IMR-90 (cell line): ENCODE data around the gene UBE2C.

Experiments
- CEBPB ChIP-seq: IDR thresholded peaks from 2 replicates; pipeline ENCODE4 v1.6.1; 2012; ENCODE audit warnings: low read depth, low read length, improper control_type of control experiment
- CHD1 ChIP-seq: IDR thresholded peaks from 2 replicates; pipeline ENCODE4 v1.6.1; 2012; ENCODE audit warnings: low read depth, low read length, improper control_type of control experiment
- FOS ChIP-seq: fragments of 150-350 bp; IDR thresholded peaks from 2 replicates; pipeline ENCODE4 v1.6.1; 2016; ENCODE audit warnings: low read depth, low read length
- MAFK ChIP-seq: IDR thresholded peaks from 2 replicates; pipeline ENCODE4 v1.6.1; 2012; ENCODE audit warnings: low read depth, low read length, improper control_type of control experiment
- MAZ ChIP-seq: IDR thresholded peaks from 2 replicates; pipeline ENCODE4 v1.6.1; 2012; ENCODE audit warnings: low read depth, mild to moderate bottlenecking, low read length, improper control_type of control experiment, moderate library complexity, borderline replicate concordance
- MXI1 ChIP-seq: IDR thresholded peaks from 2 replicates; pipeline ENCODE4 v1.6.1; 2012; ENCODE audit warnings: low read depth, mild to moderate bottlenecking, low read length, moderate library complexity, borderline replicate concordance
- POLR2A ChIP-seq: IDR thresholded peaks from 2 replicates; pipeline ENCODE4 v1.6.1; 2012; ENCODE audit warnings: mild to moderate bottlenecking, low read depth, low read length
- RAD21 ChIP-seq: IDR thresholded peaks from 2 replicates; pipeline ENCODE4 v1.6.1; 2012; ENCODE audit warnings: low read length, improper control_type of control experiment
- RCOR1 ChIP-seq: IDR thresholded peaks from 2 replicates; pipeline ENCODE4 v1.6.1; 2012; ENCODE audit warnings: mild to moderate bottlenecking, low read length, improper control_type of control experiment; ENCODE audit not compliant: insufficient replicate concordance
- RFX5 ChIP-seq: IDR thresholded peaks from 2 replicates; pipeline ENCODE4 v1.8.0; 2012; ENCODE audit warnings: low read depth, mild to moderate bottlenecking, low read length, moderate library complexity
- SMC3 ChIP-seq: fragments of 150-350 bp; IDR thresholded peaks from 2 replicates; pipeline ENCODE4 v1.6.1; 2016; ENCODE audit warnings: low read depth, mild to moderate bottlenecking, antibody characterized with exemption, low read length, moderate library complexity
- TF ChIP-seq, protein P1 (sequence below): conservative IDR thresholded peaks from 2 replicates; pipeline ENCODE4 v1.5.1; 2012; ENCODE audit warnings: mild to moderate bottlenecking, low read depth, low read length, improper control_type of control experiment
- TF ChIP-seq, protein P2 (sequence below): fragments of 150-350 bp; IDR thresholded peaks from 2 replicates; pipeline ENCODE4 v1.6.1; 2016; ENCODE audit warnings: low read depth, mild to moderate bottlenecking, low read length, moderate library complexity, borderline replicate concordance

DNA sequence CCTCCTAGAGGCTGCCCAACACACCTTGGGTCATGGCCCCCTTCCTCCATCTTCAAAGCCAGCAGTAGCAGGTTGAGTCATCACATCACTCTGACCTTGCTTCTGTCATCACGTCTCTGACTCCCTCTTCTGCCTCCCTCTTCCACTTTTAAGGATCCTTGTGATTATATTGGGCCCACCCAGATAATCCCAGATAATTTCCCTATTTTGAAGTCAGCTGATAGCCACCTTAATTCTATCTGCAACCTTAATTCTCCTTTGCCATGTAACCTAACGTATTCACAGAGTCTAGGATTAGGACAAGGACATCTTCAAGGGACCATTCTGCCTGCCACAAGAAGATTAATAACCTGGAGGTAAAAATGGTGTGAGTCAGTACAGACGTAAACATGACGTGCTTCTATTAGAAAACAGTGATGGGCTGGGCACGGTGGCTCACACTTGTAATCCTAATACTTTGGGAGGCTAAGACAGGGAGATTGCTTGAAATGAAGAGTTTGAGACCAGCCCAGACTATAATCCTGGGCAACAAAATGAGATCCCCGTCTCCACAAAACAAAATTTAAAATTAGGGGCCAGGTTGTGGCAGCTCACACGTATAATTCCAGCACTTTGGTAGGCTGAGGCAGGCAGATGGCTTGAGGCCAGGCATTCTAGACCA is 48.2 kb downstream of the UBE2C start:
- no peak for TF ChIP-seq MAFK
- TF ChIP-seq MXI1 = no peak
- no peak for TF ChIP-seq RCOR1
- TF ChIP-seq, protein P1, sequence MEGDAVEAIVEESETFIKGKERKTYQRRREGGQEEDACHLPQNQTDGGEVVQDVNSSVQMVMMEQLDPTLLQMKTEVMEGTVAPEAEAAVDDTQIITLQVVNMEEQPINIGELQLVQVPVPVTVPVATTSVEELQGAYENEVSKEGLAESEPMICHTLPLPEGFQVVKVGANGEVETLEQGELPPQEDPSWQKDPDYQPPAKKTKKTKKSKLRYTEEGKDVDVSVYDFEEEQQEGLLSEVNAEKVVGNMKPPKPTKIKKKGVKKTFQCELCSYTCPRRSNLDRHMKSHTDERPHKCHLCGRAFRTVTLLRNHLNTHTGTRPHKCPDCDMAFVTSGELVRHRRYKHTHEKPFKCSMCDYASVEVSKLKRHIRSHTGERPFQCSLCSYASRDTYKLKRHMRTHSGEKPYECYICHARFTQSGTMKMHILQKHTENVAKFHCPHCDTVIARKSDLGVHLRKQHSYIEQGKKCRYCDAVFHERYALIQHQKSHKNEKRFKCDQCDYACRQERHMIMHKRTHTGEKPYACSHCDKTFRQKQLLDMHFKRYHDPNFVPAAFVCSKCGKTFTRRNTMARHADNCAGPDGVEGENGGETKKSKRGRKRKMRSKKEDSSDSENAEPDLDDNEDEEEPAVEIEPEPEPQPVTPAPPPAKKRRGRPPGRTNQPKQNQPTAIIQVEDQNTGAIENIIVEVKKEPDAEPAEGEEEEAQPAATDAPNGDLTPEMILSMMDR = no peak
- no peak for TF ChIP-seq SMC3
- TF ChIP-seq RAD21 = no peak
- no peak for TF ChIP-seq CEBPB
- TF ChIP-seq RFX5 = no peak
- TF ChIP-seq, protein P2, sequence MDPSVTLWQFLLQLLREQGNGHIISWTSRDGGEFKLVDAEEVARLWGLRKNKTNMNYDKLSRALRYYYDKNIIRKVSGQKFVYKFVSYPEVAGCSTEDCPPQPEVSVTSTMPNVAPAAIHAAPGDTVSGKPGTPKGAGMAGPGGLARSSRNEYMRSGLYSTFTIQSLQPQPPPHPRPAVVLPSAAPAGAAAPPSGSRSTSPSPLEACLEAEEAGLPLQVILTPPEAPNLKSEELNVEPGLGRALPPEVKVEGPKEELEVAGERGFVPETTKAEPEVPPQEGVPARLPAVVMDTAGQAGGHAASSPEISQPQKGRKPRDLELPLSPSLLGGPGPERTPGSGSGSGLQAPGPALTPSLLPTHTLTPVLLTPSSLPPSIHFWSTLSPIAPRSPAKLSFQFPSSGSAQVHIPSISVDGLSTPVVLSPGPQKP = no peak
- TF ChIP-seq POLR2A = no peak
- no peak for TF ChIP-seq FOS
- no peak for TF ChIP-seq MAZ
- TF ChIP-seq CHD1 = no peak
